ENCODE data around the gene KRAS. TPM values are rescaled to one million over a fixed set of nuclear protein-coding genes. Genes with fewer than 3 reads are reported as not detected.
"Not testable (repeated sequence)": the region's sequence is repeated elsewhere in the genome, so short reads cannot be mapped to it uniquely, and the experiment has no call there.

The KRAS gene
- total RNA-seq = 18.2 TPM

DNA sequence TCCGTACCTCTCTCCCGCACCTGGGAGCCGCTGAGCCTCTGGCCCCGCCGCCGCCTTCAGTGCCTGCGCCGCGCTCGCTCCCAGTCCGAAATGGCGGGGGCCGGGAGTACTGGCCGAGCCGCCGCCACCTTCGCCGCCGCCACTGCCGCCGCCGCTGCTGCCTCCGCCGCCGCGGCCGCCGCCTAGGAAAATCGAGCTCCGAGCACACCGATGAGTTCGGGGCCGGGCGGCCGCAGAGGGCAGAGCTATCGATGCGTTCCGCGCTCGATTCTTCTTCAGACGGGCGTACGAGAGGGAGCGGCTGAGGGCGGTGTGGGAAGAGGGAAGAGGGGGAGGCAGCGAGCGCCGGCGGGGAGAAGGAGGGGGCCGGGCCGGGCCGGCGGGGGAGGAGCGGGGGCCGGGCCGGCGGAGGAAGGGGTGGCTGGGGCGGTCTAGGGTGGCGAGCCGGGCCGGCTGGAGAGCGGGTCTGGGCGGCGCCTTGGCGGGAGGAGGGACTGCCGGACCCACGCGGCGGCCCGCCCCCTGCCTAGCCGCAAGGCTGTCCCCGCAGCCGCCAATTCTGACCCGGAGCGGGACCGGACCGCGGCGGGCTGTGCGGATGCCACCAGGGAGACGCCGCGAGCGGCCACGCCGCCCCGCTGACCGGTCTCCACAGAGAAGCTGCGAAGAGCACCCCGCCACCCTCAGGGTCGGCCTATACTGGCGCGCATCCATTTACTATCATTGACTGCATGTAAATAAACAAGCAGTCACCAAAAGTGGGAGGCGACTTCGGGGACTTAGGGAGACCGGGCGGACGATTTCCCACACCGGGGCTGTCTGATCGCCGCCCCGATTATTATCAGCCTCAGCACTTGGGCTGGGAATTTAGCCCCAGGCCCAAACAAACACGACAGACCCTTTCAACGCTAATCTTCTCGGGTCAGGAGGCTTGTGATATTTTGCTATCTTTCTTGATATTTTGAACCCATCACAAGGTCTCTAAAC is at the start of gene KRAS:
TSS of gene KRAS (minus strand) at position 186 of the 987 bp plus-strand sequence.
- DNase-seq = peak; percentile 99

DNA sequence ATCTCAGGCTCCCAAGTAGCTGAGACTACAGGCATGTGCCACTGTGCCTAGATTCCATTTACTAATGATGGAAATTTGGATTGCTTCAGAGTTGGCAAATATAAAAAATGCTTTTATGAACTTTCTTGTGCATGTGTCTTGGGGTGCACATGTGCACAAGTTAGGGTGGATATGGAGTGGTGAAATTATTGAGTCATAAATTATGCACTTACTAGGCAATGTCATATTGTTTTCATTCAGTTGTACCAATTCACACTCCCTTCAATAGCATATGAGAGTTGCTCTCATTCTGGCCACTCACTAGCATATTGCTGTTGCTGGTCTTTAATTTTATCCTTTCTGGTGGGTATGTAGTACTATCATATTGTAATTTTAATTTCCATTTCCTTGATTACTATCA is 45.7 kb upstream of the KRAS start:
- DNase-seq = no peak

GRCh38 chr12:25295361-25295760 is 44.6 kb upstream of the KRAS start:
- DNase-seq = no peak

DNA sequence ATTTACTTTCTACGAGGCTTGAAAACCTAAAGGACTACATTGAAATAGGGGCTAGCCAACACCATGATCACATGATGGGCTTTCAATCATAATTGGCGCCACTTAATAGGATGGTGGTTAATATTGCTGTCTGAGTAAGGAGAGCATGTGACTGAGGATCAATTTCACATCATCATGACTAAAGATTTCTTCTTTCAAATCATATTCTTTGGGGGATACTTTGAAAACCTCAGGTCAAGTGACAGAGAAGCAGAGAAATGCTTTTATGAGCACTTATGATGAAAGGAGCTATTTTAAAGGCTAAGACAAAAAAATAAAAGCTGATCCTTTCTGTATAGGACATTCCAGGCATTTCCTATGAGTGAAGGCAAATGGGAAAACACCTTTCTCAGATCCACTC is 42.9 kb upstream of the KRAS start:
- DNase-seq = no peak

DNA sequence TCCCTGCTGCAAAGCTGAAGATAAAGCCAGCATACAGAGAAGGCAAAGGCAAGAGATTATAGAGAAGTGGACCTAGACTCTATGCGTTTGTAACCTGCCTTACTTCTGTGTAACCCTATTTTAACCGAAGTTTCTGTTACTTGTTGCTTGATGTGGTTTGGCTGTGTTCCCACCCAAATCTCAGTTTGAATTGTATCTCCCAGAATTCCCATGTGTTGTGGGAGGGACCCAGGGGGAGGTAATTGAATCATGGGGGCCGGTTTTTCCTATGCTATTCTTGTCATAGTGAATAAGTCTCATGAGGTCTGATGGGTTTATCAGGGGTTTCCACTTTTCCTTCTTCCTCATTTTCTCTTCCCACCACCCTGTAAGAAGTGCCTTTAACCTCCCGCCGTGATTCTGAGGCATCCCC is 42.1 kb upstream of the KRAS start:
- DNase-seq = not testable (repeated sequence)

DNA sequence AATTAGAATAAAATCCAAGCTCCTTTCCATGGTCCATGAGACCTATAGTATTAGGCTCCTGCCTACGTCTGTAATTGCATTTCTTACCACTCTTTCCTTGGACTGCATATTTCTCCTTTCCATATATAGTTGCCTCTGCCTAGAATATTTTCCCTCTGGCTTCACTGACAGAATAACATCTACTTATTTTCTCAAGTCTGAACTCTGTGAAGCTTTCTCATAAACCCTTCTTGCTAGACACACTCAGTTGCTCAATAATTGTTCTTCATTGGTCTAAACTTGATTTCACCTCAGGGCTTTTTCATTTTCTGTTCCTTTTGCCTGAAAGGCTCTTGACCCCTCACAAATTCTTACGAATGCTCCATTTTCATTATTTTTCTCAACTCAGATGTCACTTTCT is 36.9 kb upstream of the KRAS start:
- no peak for DNase-seq

DNA sequence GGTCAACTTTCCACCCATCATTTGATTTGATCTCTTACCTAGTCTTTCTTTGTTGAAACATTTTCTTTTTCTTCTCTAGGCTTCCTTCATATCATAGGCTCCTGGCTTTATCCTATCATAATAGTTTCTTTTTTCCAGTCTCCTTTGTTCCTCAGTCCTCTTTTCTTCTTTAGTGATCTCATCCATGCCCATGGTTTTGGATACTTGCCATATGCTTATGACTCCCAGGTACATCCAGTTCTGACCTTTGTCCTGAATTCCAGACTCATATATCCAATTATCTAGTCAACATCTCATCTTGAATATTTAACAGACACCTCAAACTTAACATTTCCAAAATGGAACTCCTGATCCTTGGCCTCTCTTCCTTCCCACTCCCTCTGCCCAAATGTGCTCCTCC is 36.1 kb upstream of the KRAS start:
- DNase-seq = no peak

DNA sequence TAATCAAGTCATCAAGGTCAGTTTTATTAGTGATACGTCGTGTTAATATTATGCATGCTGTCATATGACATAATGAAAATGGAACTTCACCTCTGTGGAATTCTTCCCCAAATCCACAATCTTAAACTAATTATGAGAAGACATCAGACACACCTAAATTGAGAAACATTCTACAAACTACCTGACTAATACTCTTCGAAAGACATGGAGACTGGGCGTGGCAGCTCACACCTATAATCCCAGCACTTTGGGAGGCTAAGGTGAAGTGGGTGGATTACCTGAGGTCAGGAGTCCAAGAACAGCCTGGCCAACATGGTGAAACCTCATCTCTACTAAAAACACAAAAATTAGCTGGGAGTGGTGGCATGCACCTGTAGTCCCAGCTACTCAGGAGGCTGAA is 33.3 kb upstream of the KRAS start:
- DNase-seq = no peak

GRCh38 chr12:25283006-25283405 is 32.3 kb upstream of the KRAS start:
- peak; percentile 16 for DNase-seq

- no peak for DNase-seq
Observed at GRCh38 chr12:25280082-25280481, 29.4 kb upstream of the KRAS start.

DNA sequence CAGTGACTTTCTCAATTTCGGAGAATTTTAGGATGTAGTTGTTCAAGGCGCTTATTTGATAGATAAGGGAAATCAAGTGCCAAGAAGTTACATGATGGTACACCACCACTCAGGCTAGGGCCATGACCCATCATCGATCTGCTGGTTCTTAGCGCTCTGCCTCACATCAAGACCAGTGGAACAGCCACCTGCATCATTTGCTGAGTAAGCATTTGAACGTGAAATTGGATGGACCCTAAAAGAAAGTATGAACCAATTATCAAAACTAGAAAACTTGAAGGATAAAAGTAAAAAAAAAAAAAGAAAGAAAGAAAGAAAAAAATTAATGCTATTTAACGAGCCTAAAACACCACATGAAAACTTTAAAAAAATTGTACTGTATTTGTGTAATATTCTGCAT is 27.5 kb upstream of the KRAS start:
- DNase-seq = no peak

DNA sequence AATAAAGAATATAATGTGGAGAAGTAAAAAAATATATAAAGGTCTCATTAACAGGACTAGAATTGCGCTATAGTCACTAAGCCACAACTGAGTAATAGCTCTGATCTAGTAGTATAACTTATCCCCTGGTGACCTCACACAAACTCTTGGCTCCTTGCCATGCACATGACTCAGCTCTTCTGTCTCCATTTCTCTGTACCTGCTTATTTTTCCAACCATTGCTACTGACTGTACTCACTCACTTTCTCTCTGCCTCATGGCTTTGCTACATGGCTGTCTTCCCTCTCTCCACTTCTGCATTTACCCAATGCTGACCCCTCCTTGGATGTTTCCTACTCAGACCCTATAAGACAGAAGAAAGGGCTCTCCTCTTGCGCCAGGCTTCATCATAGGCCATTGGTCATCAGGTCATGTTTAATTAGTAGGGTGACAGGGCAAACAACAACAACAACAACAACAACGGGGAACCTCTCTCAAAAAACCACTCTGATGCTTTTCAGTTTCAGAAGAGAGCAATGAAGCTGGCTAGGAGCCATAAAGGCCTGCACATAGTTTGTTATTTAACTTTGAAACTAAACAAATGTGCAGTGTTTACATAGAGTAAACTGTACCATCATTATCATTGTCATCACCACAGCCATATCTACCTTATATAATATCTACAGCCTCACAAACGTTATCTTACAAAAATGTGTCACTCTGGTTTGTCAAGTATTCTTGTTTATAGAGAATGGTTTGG is 25.6 kb upstream of the KRAS start:
- DNase-seq = peak; percentile 40

DNA sequence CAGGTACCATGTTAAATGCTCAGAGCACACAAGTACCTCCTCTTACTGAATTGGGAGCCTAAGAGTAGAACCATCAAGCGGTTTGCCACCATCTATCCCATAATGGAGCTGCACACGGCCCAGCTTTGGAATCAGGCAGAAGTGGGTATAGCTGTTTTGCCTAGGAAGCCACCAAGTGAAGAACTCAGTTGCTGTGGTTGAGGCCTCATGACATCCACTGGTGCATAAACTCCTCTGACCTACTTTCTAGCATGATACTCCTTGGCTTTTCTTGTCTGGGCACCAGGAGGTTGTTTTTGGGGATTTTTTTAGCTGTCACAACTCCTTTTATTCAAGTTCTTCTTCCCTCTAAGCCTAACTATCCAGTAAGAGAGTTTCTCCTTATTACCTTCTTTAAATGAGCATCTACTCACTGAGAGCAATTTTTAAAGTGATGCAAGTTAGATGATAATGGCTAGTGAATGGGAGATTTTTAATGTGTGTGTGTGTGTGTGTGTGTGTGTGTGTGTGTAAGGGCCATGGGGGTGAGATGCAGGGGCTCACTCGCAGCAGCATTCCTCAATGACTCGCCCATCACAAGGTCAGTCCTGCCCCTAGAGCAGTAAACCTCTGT is 20.9 kb upstream of the KRAS start:
- no peak for DNase-seq

DNA sequence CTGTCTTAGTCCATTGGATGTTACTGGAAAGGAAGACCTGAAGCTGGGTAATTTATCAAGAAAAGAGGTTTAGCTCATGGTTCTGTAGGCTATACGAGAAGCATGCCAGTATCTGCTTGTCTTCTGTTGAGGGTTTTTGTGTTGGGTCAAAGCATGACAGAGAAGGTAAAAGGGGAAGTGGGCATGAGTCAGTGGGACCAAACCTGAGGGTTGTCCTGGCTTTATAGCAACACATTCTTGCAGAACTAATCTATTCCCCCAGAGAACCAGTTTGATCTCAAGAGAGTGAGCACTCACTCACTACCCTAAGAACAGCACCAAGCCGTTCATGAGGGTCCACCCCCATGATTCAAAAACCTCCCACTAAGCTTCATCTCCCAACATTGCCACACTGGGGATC is 19.0 kb upstream of the KRAS start:
- no peak for DNase-seq

GRCh38 chr12:25266497-25266896 is 15.8 kb upstream of the KRAS start:
- DNase-seq = no peak

DNA sequence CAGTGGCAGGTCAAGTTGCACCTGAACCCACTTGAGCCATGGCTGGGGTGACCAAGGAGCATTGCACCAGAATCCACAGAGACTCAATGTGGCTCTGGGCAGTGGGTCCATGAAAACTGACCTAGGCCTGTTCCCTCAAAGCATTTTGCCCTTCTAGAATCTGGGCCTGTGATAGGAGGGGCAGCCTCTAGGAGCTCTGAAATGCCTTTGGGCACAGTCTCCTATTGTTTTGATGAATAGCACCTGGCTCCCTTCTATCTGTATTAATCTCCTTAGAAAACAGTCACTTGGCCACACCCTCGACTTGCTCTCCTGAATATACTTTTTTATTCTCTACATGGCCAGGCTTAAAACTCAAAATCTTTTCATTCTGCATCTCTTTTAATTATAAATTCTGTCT is 14.1 kb upstream of the KRAS start:
- no peak for DNase-seq

- no peak for DNase-seq
Observed at GRCh38 chr12:25264114-25264513, 13.4 kb upstream of the KRAS start.

- no peak for DNase-seq
Observed at GRCh38 chr12:25263594-25263993, 12.9 kb upstream of the KRAS start.

GRCh38 chr12:25262389-25263074 is 11.8 kb upstream of the KRAS start:
- DNase-seq = no peak

- no peak for DNase-seq
Observed at GRCh38 chr12:25257590-25258324, 7.0 kb upstream of the KRAS start.

DNA sequence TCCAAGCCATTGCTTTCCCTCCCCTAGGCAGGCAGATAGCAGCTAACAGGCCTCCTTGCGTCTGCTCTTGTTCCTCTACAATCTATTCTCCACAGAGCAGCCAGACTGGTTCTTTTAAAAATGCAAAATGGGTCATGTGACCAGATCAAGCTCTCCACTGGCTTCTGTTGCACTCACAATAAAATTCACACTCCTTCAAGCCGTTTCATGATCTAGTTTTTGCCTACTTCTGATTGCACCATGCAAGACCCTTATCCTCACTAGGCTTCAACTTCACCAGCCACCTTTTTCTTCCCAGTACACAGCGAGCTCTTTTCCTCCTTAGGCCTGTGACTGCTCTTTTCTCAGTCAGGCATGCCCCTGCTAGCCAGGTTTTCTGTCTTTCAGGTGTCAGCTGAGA is 6.1 kb upstream of the KRAS start:
- peak; percentile 9 for DNase-seq

DNA sequence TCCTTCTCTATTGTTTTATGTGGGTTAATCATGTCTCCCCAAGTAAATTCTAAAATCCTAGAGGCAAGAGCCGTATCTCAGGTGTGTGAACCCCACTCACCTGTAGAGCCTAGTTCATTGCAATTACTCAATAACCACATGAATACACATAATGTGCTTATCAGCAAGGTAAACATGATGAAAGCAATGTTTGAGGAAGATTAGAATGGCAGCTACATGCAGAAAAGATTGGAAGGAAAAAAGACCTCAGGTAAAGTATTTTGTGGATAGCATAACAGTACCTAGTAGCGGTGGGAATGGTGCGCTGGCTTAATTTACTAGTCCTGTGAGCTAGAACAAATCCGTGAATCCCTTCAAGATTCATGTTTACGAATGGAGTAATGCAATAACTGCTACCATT is 5.3 kb upstream of the KRAS start:
- no peak for DNase-seq
